Gastrocnemius medialis (tissue), 4 donors: Measurements from ENCODE around the gene HDC.

Experiments
- POLR2A ChIP-seq, 2 donors: fragments of 450-650 bp; IDR thresholded peaks; one replicate each; pipeline ENCODE4 v1.6.1; 2017; ENCODE audit warnings: antibody characterized with exemption in 2 of 2, mild to moderate bottlenecking in 2 of 2, moderate library complexity in 2 of 2
- TF ChIP-seq, protein P1 (sequence below), 5 experiments: fragments of 450-650 bp in 3 of 5; fragments of 200-600 bp in 2 of 5; sonication (generic) in 2 of 5; IDR thresholded peaks in 4 of 5; conservative IDR thresholded peaks in 1 of 5; 1 replicate in 4 of 5; 2 replicates in 1 of 5; pipeline ENCODE4 v1.5.1; 2016 to 2019; ENCODE audit warnings: antibody characterized with exemption in 5 of 5, mild to moderate bottlenecking in 3 of 5, moderate library complexity in 3 of 5

DNA sequence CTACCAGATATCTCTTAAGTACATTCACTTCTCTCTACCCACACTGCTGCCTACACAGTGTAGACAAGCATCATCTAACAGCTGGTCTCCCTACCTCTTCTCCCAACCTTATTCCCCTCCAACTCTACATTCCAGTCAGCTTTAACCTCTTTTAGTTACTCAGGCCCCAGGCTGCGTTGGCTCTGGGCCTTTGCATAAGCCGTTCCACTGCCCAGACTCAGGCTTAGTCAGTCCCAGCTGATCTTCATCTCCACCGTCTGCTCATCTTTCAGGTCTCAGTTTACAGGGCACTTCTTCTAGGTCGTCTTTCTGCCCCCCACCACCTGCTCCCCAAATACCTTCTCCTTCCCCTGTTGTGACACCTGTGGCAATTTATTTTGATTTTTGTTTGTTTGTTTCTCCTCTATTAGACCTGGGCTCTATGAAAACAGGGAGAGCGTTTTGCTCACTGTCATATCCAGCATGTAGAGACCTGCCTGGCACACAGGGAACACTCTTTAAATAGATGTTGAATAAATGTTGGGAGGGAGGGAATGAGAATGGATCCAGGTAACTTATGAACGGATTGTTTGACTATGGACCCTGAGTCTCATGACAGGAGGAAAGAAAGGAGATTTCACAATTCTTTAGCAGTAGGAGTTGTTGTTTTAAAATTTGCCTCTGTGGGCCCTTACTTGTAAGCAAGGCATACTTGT, 72.5 kb downstream of the HDC start:
- TF ChIP-seq POLR2A (IDR thresholded peaks at IDR 0.05) = no peak
- TF ChIP-seq, protein P1, sequence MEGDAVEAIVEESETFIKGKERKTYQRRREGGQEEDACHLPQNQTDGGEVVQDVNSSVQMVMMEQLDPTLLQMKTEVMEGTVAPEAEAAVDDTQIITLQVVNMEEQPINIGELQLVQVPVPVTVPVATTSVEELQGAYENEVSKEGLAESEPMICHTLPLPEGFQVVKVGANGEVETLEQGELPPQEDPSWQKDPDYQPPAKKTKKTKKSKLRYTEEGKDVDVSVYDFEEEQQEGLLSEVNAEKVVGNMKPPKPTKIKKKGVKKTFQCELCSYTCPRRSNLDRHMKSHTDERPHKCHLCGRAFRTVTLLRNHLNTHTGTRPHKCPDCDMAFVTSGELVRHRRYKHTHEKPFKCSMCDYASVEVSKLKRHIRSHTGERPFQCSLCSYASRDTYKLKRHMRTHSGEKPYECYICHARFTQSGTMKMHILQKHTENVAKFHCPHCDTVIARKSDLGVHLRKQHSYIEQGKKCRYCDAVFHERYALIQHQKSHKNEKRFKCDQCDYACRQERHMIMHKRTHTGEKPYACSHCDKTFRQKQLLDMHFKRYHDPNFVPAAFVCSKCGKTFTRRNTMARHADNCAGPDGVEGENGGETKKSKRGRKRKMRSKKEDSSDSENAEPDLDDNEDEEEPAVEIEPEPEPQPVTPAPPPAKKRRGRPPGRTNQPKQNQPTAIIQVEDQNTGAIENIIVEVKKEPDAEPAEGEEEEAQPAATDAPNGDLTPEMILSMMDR (IDR thresholded peaks at IDR 0.05 in 4 of 5, conservative IDR thresholded peaks at IDR 0.05 in 1 of 5) = no peak
